NCI-H82 treated with DMSO at 0.1 percent for 48 hours (cell line): ENCODE results near the gene PRKG1.
"Not testable (repeated sequence)": the region's sequence is repeated elsewhere in the genome, so short reads cannot be mapped to it uniquely, and the experiment has no call there.

Experiments
- DNase-seq: peaks from one replicate; lab custom pipeline; 2025; ENCODE audit not compliant: unreplicated experiment; lab: John Stamatoyannopoulos, UW

PRKG1 gene

DNA sequence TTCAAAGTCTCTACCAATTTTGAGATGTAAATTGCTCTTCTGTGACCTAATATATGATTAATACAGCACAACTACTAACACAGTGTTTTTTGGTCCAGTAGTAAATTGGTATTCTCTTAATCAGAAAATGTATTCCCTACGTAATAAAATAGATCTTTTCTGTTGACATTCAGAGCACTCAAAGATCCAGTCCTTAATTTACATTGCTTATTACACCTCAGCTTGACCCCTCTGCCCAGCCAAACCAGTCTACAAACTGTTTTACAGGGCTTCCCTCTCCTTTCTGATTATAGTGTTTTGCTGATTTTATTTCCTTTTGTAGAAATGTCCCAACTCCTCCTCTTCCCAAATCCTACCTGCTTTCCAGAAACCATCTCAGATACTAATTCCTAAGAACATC, 293.4 kb downstream of the PRKG1 start:
- DNase-seq = no peak

DNA sequence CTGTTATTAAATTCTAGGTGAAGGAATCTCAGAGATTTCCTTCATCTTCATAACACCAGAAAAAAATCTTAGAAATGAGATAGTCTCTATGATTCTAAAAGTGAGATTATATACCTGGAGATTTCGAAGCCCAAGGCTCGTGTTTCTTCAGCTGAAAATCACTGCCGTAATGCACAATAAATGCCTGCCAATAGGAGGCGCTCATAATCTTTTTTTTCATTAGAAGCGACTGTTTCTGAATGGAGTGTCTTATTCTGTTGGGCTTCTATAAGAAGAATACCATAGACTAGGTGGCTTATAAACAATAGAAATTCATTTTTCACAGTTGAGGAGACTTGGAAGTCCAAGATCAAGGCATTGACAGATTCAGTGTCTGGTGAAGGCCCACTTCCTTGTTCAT, 294.7 kb downstream of the PRKG1 start:
- DNase-seq = no peak

DNA sequence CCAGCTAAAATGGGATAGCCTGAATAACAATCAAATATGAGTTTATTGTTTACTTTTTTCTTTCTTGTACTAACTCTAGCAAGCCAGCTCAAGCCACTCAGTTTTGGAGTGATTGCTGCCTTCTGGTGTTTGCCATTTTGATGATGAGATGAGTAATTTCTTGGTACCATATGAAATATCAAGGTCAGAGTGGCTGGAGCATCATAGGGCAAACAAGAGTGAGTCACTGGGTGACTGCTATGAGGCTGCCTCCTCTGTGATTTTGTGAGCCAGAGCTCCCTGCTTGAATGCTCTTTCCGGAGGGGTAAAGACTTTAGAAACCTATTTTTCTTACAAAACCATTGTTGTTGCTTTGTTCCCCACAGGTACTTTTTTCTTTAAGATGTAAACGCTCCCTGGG, 295.6 kb downstream of the PRKG1 start:
- DNase-seq = no peak

DNA sequence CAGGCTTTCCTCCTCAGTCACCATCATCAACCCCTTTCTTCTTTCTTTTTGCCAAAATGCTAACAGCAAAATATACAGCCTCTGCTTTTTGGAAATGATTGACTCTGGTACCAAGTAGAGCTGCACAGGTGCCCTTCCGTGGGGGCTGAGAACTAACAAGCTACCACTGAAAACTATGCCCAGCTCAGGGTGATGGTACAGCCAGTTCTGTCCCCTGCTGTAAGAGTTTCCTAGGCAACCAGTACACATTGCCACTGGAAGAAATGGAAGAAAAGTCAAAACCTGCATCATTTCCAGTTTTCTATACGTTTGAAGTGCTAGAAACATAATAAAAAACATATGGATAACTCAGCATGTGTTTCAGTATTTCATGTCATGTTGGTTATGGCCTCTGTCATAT, 297.5 kb downstream of the PRKG1 start:
- no peak for DNase-seq

DNA sequence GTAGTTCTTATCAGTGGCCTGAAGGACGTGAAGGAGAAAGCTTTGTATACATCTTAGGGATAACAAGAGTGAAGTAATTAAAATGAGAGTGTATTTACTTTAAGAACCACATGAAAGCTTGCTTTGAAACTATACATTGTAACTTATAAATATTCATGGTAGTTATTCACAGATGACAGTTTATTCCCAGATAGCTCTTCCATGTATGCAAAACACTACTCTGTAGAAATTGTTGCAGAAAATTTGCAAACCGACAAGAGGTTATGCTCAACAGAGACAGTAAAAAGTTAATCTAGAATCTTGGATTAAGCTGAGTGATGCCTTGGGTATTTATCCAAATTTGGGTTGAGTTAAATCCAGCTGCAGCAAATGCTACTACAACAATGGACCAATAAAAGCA, 301.5 kb downstream of the PRKG1 start:
- no peak for DNase-seq

DNA sequence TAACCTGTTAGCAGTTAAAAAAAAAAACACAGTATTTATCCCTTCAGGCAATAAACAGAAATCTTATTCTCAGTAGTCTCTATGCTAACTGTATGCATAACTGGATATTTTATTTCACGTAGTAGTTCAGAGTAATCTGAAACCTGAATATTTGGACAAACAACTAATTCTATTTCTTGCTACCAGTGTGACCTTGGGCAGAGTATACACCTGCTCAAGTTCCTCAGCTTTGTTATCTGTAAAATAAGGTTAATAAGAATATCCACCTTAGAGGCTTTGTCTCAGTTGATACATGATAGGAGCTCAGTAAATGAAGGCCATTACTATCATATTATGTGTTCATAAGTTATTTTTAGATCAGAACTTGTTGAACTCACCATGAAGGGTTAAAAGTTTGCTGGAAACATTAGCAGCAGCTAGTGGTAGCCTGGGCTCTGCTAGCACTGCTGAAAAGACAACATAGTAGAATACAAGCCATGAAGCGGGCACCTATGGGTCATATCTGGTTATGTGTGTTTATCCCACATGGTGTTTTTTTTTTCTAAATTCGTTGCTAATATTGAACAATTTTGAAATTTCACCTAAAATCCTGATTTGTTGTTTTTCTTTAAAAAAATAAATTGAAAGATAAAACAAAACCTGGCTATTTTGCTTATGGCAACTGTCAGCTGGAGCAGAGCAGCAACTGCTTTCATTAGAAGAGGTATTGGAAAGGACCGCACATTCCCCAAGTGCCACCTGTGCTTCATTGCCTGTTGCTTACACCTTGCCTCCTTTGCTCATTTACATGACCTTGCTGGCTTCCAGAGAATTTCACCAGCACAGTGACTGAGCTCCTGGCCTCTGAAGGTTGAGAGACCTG, 303.0 kb downstream of the PRKG1 start:
- no peak for DNase-seq

DNA sequence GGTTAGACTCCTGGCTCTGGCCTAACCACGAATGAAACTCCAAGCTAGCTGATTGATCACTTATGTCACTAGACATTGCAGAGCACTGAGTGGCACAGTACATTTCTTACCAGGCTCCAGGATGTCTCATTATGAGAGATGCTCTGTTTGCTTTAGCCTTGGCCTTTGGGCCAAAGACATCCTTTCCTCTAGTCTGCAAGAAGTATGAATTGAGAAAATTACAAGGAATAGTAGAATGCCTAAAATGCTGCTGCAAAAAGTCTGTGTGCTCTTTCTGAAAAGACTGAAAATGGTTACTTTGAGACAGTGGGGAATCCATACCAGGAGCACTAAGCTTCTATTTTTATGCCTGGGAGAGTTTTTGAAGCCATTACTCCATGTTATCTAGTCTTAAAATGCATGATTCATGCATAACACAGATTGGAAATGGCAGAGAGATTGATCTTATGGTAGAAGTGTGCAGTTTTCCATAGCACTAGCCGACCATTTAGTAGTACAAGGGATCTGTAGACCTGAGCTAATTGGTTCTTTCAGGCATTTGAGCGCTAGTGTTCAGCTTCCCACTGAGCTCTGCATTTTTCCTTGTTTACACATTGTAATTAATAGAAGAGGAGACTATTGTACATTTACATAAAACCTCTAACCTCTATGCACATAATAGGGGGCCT, 303.8 kb downstream of the PRKG1 start:
- DNase-seq = no peak

DNA sequence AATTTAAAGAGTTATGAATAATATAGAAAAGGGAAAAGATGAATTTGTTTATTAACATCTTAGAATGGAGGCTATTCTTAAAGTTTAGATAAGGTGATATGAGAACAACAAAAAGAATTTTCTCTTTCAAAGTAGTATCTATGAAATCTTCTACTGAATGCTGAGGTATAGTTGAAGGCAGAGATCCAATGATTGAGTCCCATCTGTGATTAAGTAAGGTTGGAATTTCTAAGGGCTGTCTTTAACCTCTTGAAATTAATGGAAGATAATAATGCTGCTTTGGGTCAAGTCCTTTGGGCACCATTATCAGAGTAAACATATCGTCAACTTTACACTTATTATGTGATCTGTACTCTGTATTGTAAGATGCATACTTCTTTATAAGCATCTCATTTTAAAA, 307.9 kb downstream of the PRKG1 start:
- DNase-seq = no peak

DNA sequence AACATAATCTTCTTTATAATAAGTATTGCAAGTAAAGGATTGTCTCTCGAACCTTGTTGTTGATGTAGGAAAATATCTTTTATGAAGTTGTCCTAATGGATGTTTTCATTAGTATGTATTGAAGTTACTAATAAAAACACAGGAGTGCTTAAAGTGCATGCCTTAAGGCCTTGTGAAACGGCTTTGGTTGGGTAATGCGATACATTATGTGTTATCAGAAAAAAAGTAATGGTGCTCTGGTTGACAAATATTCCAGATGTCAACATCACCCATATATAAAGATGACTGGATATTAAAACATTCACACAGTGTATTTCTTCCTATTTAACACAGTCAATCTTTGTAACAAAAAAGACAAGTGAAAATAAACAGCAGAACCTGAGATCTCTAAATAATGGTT, 310.7 kb downstream of the PRKG1 start:
- no peak for DNase-seq

DNA sequence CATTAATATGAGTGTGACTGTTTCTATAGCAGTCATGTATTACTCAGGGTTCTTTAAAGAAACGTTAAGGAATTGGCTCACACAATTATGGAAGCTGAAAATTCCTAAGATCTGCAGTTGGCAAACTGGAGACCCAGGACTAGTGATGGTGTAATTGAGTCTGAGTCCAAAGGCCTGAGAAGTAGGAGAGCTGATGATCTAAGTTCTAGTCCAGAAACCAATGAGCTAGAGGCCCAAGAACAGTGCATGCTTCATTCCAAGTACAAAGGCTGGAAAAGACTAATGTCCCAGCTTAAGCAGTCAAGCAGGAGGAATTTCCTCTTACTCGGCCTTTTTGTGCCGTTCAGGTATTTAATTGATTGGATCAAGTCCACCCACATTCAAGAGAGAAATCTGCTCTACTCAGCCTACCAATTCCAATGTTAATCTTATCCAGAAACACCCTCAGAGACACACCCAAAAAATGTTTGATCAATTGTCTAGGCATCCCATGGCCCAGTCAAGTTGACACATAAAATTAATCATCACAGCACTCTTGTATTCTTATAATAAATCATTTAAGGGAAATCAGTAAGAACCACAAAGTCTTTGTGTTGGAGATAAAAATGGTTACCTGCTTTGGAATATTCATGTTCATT, 312.1 kb downstream of the PRKG1 start:
- no peak for DNase-seq

DNA sequence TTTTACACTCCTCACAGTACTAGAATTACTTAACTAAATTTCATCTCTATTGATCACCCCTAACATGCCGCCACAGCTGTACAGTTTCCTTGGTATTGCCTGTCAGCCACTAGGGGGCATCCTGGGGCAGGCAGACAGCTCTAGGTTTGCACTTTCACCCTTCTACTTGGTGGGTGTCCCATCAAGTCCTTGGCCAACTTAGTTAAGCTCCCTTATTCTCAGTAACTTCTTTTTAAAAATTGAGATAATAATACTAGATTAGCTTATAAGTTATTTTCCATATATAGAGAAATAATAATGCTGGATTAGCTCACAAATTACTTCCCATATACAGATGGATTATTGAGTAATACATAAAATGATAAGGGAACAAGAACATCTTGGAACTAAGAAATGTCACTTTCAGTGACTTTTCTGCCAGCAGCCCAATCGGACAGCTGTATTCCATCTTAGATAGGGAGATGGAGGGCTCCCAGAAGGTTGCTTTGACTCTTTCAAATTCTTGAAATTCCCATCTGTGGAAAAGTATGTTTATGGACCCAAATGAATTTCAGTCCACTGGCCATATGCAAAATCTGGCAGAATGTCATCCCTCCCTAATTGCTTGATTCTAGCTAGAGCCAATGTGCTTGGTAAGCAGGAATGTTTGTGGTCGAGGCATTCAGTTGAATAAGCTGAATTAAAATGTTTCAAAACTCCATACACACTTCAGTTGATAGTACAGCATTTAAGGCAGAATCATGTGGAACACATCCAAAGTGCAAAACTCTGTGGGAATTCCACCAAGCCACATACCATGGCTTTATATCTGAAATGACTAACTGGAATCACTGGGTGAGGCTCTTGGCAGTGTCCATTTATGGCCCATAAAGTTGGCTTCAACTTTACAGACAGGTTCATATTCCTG, 315.4 kb downstream of the PRKG1 start:
- no peak for DNase-seq

DNA sequence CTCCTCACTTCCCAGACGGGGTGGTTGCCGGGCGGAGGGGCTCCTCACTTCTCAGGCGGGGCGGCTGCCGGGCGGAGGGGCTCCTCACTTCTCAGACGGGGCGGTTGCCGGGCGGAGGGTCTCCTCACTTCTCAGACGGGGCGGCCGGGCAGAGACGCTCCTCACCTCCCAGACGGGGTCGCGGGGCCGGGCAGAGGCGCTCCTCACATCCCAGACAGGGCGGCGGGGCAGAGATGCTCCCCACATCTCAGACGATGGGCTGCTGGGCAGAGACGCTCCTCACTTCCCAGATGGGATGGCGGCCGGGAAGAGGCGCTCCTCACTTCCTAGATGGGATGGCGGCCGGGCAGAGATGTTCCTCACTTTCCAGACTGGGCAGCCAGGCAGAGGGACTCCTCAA, 318.7 kb downstream of the PRKG1 start:
- DNase-seq = not testable (repeated sequence)

DNA sequence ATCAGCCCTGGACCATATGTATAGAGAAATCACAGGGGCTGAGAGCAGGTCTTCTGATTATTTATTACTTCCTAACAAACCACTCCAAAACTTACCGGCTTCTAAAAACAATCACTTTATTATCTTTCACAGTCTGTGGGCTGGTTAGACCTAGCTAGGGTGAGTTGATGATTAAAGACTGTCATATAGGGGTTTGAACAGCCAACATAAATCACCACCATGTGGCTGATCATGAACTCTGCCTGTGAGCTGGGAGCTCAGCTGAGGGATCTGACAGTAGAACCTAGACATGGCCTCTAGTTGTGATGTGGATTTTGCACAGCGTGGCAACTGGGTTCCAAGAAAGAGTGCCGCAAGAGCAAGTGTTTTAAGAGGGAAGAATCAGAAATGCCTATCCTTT, 319.8 kb downstream of the PRKG1 start:
- no peak for DNase-seq

DNA sequence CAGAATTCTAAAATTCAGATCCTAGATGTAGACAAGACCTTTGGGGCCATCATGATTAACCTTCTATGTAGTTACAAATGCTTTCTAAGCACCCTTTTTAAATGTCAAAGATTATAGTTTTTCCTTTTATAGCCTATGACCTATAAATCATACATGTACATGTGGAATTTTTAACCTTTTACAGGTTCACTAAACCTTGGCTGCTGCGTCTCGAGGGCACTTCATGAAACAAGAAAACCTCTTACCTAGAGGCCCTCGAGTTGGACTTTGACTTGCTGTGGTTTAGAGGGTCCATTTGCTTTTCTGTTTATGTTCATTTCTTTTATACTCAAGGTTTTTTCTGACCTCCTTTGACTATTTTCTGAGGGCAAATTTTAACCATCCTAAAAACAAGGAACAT, 323.0 kb downstream of the PRKG1 start:
- DNase-seq = no peak

DNA sequence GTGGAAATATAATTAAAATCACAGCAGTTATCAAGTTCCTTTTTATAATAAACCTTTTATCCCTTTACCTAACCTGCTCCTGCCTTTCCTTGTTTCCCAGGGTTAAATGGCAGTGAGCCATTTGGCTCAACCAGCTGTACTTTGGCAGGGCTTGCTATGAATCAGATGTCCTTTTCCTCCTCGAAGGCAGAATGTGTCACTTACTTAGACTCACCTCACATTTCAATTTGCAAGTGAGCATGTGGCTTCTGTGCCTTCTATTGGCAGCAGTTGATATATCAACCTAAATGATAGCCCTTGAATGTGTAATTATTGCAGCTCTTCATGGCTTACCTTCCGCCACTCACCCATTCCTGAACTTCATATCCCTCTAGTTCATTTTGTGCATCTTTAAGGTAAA, 323.4 kb downstream of the PRKG1 start:
- no peak for DNase-seq

DNA sequence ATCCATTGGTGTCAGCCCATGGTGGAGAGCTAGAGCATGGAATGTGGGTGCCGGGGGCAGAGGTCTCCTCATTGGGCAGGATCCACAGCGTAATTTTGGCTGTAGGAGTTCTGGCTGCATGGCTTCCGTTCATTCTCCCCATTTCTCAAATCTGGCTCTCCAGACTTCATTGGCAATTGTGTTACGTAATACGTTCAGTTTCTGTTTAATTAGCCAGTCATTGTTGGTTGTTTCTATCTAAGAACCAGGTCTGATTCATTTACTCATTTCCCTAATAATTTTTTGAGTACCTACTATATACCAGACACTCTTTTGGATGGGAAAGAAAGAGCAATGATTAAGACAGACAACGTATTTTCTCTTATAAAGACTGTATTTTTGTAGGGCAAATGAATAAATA, 325.6 kb downstream of the PRKG1 start:
- DNase-seq = no peak

DNA sequence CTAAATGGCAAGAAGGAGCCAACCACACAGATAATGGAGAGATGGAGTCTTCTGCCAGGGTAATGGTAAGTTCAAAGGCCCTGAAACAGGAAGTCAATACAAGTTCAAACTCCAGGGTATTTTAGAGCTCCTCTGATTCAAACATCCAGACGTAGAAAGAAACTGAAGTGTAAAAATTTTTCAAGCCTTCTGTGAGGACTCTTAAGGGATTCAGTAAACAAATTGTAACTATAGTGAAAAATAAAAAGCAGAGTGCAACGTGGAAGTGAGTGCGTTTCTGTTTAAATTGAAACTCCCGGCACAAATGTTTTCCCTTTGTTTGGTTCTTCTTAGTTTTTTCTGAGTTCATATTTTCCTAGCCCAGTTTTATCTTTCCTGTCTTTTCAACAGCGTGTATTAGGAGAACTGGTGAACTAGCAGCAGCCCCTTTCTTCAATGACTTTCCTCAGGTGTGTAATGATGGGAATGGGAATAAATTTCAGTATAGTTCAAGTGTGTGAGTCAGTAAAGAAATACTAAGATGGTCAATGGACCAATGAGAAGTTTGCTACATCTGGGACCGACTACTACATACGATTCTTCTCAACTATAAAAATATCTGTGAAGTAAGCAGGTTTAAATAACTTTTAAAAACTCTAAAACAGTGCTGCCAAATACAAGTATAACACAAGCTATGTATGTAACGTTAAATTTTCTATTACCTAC, 326.3 kb downstream of the PRKG1 start:
- no peak for DNase-seq

DNA sequence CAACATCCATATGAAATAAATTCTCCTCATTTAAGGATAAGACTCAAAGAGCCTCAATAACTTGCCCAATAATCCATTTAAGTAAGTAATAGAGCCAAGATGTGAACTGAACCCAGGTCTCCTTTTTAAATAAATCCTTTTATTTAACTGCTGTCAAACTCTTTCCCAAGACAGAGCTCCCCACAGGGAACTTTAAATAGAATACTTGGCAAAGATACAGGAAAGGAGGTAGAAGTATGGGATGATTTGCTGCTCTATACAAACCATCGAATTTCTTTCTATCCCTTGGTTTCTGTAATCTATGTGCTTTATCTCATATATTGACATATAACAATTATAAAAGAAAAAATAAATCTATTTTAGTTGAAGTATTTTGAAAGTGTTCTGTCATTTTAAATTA, 329.2 kb downstream of the PRKG1 start:
- DNase-seq = no peak

DNA sequence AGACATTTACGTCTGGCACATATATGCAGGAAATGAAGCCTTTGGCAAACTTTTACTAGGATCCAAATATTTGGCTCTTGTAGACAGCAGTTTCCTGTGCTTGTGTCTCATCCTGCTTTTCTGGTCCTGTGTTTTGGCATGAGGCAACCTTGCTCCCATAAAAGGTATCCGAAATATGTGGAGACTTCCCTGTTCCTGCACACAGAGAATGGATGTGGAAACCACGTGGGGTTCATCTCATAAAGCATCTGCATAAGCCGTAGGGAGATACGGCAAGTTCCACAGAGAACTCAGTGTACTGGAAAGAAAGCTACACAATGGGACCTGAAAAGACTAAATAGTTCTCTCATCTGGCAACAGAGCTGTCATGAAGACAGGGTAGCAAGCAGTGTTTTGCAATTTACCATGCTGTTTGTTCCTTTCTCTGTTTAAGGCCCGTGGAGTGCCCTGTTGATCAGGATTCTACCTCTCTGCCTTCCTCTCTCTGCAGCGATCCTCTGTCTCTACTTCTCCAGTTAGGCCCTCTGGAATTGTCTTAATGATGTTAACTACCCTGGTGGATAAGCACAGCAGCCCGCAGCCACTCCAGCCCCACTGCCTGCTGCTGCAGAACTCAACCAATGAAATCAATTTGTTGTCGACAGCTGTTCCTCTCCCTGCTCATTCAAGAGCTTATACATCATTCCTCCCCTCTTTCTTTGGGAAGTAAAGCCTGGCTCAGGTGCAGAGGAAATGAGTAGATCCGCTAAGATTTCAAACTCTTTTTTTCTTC, 331.5 kb downstream of the PRKG1 start:
- no peak for DNase-seq

DNA sequence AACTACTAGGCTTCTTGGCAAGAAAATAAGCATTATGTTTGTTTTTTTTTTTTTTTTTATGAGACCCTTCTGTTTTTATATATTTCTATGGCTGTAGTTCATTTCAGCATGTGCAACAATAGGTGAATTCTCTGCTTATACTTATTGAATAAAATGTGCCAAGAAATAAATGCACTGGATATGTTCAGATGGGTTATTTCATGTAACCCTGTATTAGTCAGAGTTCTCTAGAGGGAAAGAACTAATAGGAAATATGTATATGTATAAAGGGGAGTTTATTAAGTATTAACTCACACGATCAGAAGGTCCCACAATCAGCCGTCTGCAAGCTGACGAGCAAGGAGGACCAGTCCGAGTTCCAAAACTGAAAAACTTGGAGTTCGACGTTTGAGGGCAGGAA, 332.3 kb downstream of the PRKG1 start:
- DNase-seq = no peak
